KMS-11 (cell line): ENCODE data around the gene SLC25A41.
A peak's percentile ranks its signal among the peaks of the same experiment; 100 is the strongest.

Experiments
- H2AFZ ChIP-seq: fragments of 200-600 bp; sonication (generic); 2 replicates; pipeline ENCODE4 v1.6.1; 2016; ENCODE audit warnings: antibody characterized with exemption, mixed run types, low read depth
- H3K27ac ChIP-seq: fragments of 200-600 bp; sonication (generic); 2 replicates; pipeline ENCODE4 v1.6.1; 2016; ENCODE audit warnings: mild to moderate bottlenecking, mixed run types
- H3K27me3 ChIP-seq: fragments of 200-600 bp; sonication (generic); 2 replicates; pipeline ENCODE4 v1.6.1; 2017; ENCODE audit warnings: mild to moderate bottlenecking, low read depth, mixed run types, moderate library complexity; ENCODE audit not compliant: insufficient read depth
- H3K36me3 ChIP-seq: fragments of 200-600 bp; sonication (generic); 2 replicates; pipeline ENCODE4 v1.6.1; 2017; ENCODE audit warnings: mild to moderate bottlenecking, mixed run types; ENCODE audit not compliant: insufficient read depth
- H3K4me1 ChIP-seq: fragments of 200-600 bp; sonication (generic); 2 replicates; pipeline ENCODE4 v1.6.1; 2016; ENCODE audit warnings: mild to moderate bottlenecking, low read depth, mixed run types; ENCODE audit not compliant: poor library complexity, severe bottlenecking
- H3K4me2 ChIP-seq: fragments of 200-600 bp; sonication (generic); 2 replicates; pipeline ENCODE4 v1.7.0; 2016; ENCODE audit warnings: mild to moderate bottlenecking, mixed run types
- H3K4me3 ChIP-seq: fragments of 200-600 bp; sonication (generic); IDR thresholded peaks from 2 replicates; pipeline ENCODE4 v1.6.1; 2017; ENCODE audit warnings: low read depth, low read length, mixed read lengths; ENCODE audit not compliant: insufficient read depth
- H3K79me2 ChIP-seq: fragments of 200-600 bp; sonication (generic); 2 replicates; pipeline ENCODE4 v1.6.1; 2016; ENCODE audit warnings: low read depth, mixed run types; ENCODE audit not compliant: insufficient read depth
- H3K9ac ChIP-seq: fragments of 200-600 bp; sonication (generic); 2 replicates; pipeline ENCODE4 v1.6.1; 2016; ENCODE audit warnings: mild to moderate bottlenecking, mixed run types
- H4K20me1 ChIP-seq: fragments of 200-600 bp; sonication (generic); 2 replicates; pipeline ENCODE4 v1.6.1; 2016; ENCODE audit warnings: mild to moderate bottlenecking, mixed run types; ENCODE audit not compliant: insufficient read depth
- CTCF ChIP-seq: fragments of 200-600 bp; sonication (generic); conservative IDR thresholded peaks from 2 replicates; pipeline ENCODE4 v1.6.1; 2017; ENCODE audit warnings: low read depth, mild to moderate bottlenecking, antibody characterized with exemption, low read length, moderate library complexity, mixed read lengths

The SLC25A41 gene

GRCh38 chr19:6392221-6393073, 41.1 kb downstream of the SLC25A41 start:
- peak overlapping the region; percentile 68 for H3K4me2 ChIP-seq
- no peak overlapping the region for H3K4me3 ChIP-seq
- H2AFZ ChIP-seq: peak overlapping the region; percentile 97
- no peaks in the 10 kb centered on the region for H4K20me1 ChIP-seq
- H3K79me2 ChIP-seq: peaks cover 13% of the 10 kb centered on the region; the same call in 1 of the 2 replicates
- peaks cover 12% of the 10 kb centered on the region for H3K4me1 ChIP-seq
- H3K27ac ChIP-seq: peak overlapping the region; percentile 75
- TF ChIP-seq CTCF: no peak
- no peaks in the 10 kb centered on the region for H3K27me3 ChIP-seq
- H3K9ac ChIP-seq: peak overlapping the region; percentile 77
- H3K36me3 ChIP-seq: no peaks in the 10 kb centered on the region; the same call in 1 of the 2 replicates

DNA sequence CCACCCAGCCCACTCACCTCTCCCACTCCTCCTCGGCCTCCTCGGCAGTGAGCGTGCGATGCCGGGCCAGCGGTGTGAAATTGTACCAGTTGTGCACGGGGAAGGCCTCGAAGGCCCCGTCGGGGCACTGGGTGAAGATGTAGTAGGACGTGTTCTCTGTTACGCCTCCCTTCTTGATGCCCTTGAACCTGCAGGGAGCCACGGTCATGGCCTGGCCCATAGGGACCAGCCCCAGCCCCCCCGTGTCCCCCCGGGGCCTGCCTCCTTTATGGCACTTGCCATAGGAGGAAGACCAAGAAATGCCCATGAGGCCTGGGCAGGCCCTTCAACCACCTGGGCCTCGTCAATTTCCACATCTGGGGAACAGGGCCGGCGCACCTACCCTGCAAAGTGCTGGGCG, 46.2 kb downstream of the SLC25A41 start:
- H3K9ac ChIP-seq: no peak overlapping the region
- TF ChIP-seq CTCF: no peak
- H2AFZ ChIP-seq: no peak overlapping the region
- no peaks in the 10 kb centered on the region for H3K27me3 ChIP-seq
- no peak overlapping the region for H3K4me2 ChIP-seq
- peaks cover 7% of the 10 kb centered on the region for H3K4me1 ChIP-seq
- H3K4me3 ChIP-seq: no peak overlapping the region
- no peaks in the 10 kb centered on the region; the same call in 1 of the 2 replicates for H3K36me3 ChIP-seq
- H4K20me1 ChIP-seq: no peaks in the 10 kb centered on the region
- H3K79me2 ChIP-seq: peaks cover 8% of the 10 kb centered on the region; the same call in 1 of the 2 replicates
- no peak overlapping the region for H3K27ac ChIP-seq

DNA sequence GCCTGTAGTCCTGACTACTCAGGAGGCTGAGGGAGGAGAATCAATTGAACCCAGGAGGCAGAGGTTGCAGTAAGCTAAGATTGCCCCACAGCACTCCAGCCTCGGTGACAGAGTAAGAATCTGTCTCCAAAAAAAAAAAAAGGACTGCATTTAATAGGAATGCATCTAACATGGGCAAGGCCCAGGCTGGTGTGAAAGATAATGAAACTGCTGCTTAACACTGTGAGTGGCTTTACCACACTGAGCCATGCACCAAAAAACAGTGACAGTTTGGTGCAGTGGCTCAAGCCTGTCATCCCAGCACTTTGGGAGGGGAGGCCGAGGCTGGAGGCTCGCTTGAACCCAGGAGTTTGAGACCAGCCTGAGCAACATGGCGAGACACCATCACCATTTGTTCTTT, 49.2 kb downstream of the SLC25A41 start:
- H3K36me3 ChIP-seq: no peaks in the 10 kb centered on the region; the same call in 1 of the 2 replicates
- H3K4me1 ChIP-seq: no peaks in the 10 kb centered on the region
- no peak overlapping the region for H3K4me2 ChIP-seq
- H4K20me1 ChIP-seq: no peaks in the 10 kb centered on the region
- H3K27ac ChIP-seq: no peak overlapping the region
- H3K9ac ChIP-seq: no peak overlapping the region
- no peak overlapping the region for H3K4me3 ChIP-seq
- TF ChIP-seq CTCF: no peak
- H3K27me3 ChIP-seq: no peaks in the 10 kb centered on the region
- no peak overlapping the region for H2AFZ ChIP-seq
- no peaks in the 10 kb centered on the region for H3K79me2 ChIP-seq

GRCh38 chr19:6383188-6383587, 50.4 kb downstream of the SLC25A41 start:
- Histone ChIP-seq H3K27ac (no peak overlapping the region), H4K20me1 (no peaks in the 10 kb centered on the region), H3K79me2 (no peaks in the 10 kb centered on the region), H2AFZ (no peak overlapping the region), H3K9ac (no peak overlapping the region), H3K4me2 (no peak overlapping the region), H3K4me3 (no peak overlapping the region), H3K36me3 (no peaks in the 10 kb centered on the region; the same call in 1 of the 2 replicates), H3K27me3 (no peaks in the 10 kb centered on the region), H3K4me1 (peaks cover under 1% of the 10 kb centered on the region)
- TF ChIP-seq CTCF: no peak
